HG02981 (cell line): ENCODE results near the gene NTN1.

Experiments used
- ATAC-seq: cut with Tn5 transposase; IDR thresholded peaks from one replicate; pipeline ENCODE4 v1.9.1; 2021; ENCODE audit warnings: mild to moderate bottlenecking, moderate library complexity; ENCODE audit not compliant: unreplicated experiment

Gene NTN1

DNA sequence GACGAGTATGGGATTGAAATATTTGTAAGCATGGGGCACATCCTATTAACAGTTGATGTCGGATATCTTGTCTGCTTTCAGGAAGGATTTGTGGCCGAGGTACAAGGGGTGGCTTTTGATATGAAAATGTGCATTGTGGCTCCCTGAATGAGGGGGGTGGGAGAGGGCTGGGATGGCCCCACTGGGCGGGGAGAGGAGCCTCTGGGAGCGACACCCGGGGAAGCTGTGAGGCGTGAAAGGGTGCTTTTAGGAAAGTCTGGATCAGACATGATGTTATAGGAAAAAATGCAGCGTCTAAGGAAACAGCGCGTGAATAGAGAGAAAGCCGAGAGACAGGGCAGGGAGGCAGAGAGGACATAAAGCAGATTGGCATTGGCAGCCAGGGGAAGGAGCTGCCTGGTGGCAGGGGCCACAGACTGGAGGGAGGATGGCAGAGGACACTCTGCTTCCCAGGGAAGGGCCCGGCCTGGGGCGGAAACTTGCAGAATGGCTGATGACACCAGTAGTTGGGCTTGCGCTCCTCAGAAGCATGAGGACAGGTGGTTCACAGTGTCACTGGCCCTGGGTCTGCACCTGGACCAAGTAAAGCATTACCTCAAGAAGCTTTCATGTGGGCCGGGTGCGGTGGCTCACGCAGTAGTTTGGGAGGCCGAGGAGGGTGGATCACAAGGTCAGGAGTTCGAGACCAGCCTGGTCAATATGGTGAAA is 95.7 kb downstream of the NTN1 start:
- no peak for ATAC-seq

DNA sequence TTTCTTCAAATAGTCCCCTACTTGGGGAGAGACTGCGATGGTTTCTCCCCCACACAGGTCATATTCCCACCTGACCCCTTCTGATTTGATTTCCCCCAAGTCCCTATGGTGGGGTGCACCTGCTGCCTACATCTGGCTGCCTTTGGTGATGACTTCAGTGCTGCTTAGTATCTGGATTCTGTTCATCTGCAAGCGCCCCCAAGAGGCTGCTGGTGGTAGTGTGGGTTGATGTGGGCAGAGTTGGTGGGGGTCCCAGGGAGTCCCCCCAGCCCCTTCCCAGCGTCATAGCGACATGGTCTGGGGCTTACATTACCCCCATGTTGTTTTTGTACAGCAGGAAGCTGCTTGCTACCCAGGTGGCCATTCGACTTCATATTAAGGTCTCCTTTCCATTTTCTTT is 99.2 kb downstream of the NTN1 start:
- no peak for ATAC-seq

DNA sequence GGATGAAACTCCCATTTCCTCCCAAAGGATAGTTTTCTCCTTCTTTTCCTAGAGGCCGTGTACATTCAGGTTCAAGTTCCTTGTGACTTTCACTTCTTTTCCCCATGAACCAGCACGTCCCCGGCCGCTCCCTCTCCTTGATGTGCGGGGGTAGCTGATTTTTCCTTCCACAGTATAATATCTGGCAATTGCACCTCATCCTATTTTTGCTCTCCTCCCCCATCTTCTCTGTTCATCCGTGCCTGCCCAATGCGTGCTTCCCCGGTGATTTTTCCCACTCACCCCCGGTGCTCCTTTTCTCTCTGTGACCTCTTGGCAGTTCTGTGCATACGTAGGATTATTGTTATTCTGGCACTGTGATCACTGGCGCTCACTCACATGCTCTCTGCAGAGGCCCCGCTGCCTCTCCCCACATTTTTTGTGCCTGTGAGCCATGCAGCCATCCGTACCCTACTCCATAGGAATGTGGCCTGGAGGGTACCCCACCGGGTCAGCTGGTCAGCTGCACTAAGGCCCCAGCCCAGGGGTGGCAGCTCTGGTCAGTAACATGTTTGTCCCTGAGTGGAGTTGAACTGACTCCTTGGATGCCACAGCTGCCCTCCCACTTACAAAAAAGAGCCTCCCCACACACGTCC is 100.0 kb downstream of the NTN1 start:
- ATAC-seq = no peak

DNA sequence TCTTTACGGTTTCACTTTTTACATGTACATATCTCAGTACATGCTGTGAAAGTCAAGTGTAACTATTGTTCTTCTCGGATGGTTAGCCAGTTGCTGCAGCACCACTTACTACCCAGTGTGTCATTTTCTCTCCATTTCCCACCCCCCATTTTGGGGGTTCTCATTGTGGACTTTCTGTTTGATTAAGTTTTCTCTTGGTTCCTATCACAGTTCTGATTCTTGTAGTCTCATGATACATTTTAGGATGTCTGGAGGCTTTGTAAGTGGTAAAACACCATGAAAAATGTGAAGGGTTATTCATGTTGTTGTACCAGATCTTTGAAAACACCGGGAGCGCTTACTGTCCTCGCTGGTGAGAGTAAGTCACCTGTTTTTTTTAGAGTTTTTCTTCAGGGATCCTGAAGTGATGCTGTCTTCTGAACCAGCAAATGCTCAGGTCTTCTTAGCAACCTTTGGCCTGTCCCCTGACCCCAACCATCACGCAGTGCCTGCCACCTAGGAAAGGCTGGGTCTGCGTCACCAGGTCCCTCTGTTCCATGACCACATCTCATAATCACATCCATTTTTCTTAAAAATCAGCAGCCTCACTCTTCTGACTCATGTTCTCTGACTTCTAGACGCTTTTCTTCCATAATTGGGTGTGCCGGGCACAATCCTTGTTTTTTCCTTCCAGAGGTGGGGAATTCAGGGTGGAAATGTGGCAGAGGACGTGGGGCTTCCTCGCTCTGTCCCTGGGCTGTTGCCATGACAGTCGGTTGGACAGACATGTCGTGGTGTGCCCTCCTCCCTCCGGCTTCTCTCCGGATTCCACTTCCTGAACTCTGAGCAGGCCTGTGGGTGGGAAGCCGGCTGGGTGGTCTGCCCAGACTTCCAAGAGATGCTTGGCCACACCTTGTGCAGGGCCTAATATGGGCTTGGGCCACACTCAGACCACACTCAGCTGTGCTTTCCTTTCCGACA is 102.6 kb downstream of the NTN1 start:
- ATAC-seq = no peak

DNA sequence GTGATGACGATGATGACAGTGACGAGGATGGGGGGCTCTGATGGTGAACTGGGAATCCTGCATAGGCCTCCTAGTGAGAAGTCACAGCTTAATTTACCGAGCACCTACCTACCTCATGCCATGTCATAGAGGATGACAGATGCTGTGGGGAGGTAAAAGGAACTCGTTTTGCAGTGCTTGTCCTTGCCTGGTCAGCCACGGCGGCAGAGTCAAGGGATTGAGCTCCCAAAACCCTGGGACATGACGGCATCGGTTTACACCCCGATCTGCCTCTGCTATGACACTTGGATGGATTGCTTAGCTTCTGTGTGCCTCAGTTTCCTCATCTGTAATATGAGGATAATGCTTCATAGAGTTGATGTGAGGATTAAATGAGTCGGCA is 103.2 kb downstream of the NTN1 start:
- no peak for ATAC-seq

DNA sequence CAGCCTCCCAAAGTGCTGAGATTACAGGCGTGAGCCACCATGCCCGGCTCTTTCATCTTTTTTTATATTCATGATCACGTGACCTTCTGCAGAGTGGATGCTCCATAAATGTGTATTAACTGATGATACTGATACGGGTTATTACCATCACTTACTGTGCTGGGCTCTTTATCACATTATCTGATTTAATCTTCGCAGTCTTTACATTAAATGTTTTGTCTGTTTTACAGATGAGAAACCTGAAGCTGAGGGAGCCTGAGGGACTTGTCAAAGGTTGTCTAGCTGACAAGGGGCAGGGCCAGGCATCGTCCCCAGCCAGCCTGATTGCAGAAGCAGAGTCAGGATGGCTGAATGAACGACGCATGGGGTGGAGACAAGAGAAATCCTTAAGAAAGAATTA is 104.4 kb downstream of the NTN1 start:
- ATAC-seq = no peak

DNA sequence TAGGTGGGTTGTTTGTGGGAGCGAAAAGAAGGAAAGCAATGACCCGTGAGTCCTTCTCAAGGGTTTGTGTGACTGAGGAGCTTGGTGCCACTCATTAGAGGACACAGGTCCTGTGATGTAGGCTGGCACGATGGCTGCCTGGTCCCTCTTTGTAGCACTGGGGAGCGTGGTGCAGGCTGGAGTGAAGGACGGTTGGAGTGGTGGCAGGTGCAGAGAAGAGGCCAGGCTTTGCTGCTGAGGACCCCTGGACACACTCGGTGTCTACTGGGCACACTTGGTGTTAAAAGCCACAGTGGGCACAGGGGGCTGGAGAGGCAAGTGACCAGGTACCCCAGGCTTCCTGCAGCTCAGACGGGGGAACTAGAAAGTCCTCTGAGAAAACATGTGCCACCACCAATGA is 106.0 kb downstream of the NTN1 start:
- ATAC-seq = no peak

DNA sequence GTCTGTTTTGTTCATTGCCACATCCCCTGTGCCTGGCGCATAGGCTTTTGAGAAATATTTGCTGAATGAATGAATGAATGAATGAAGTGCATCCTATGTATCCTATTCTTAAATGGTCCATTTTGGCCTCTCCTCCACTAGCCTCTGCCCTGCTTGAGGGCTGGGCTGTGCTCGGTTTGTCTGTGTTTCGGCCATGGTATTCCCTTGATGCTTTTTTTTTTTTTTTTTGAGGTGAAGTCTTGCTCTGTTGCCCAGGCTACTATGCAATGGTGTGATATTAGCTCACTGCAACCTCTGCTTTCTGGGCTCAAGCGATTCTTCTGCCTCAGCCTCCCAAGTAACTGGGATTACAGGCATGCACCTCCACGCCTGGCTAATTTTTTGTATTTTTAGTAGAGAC is 110.1 kb downstream of the NTN1 start:
- ATAC-seq = no peak

DNA sequence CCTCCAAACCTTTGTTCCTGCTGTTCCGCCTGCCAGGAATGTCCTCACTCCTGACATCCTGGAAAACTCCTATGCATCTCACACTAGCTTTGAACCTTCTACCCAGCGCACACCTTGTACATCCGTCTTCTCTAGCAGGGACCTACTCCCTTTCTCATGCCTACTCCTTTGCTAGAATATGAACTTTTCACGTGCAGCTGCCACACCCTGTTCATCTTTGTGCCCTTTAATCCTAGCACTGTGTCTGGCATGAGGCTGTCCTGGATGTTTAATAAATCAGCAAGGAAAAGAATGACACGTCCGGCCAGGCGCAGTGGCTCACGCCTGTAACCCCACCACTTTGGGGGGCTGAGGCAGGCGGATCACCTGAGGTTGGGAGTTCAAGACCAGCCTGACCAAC is 111.0 kb downstream of the NTN1 start:
- ATAC-seq = no peak

DNA sequence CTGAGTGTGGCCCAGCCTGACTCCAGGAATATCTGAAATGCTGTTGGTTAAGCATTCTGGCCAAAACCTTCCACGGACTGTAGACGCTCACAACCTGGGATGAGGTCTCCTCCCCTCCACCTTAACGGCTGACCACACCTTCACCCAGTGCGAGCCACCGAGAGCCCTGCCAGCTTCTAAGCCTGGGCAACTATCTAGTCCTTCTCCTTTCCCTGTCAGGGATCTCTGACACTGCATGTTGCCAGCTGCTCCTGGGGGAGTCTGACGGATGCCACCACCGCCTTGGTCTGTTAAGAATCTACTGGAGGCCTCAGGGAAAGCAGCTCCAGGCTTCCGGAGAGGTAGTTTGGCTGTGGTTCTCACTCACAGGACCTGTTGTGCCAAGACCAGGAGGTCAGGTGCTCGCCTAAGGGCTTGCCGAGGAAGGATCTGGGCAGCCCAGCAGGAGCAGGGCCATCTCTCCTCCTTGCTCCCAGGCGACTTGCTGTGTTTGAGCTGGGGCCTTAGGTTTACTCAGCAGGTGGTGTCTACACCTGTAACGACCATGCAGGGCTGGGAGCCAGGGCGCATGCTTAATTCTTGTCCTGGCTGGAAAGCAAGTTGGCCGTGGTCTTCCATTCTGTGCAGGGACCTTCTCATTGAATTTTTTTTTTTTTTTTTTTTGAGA is 111.8 kb downstream of the NTN1 start:
- no peak for ATAC-seq

DNA sequence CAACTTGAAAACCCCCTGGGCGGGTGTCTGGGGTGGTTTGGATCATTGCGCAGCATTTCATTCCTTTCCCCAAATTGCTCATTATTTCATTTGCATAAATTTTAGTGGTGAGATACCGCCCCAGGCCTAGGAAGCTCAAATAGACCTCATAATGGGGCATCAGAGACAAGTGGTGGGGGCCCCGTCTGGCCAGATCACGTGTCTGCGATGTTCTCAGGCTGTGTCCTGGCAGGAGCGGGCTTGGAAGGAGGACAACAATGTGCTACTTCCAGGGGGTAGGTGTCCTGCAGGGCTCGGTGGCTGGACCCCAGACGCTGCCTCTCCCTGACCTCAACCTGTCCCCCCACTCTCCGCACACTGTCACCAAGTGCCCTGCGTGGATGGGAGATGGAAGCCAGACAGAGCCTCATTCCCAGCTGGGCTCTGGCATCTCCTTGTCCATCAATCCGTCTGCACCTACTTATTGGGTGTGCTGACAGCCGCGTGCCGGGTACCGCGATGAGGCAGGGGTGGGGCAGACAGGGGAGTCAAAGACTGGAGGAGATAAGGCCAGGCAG is 116.9 kb downstream of the NTN1 start:
- ATAC-seq = no peak

DNA sequence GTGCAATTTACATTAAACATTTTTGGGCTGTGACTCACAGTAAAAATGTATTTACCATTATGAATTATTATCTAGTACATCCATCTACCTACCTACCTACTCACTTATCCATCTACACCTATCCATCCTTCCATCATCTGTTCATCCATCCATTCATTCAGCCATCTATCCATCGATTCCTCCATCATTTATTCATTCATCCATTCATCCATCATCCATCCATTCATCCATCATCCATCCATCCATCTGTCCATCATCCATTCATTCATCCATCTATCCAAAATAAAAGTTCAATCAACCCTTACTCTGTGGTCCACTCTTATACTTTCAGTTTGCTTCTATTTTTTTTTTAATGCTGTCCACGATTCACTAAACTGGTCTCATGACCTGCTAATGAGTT is 118.4 kb downstream of the NTN1 start:
- no peak for ATAC-seq

DNA sequence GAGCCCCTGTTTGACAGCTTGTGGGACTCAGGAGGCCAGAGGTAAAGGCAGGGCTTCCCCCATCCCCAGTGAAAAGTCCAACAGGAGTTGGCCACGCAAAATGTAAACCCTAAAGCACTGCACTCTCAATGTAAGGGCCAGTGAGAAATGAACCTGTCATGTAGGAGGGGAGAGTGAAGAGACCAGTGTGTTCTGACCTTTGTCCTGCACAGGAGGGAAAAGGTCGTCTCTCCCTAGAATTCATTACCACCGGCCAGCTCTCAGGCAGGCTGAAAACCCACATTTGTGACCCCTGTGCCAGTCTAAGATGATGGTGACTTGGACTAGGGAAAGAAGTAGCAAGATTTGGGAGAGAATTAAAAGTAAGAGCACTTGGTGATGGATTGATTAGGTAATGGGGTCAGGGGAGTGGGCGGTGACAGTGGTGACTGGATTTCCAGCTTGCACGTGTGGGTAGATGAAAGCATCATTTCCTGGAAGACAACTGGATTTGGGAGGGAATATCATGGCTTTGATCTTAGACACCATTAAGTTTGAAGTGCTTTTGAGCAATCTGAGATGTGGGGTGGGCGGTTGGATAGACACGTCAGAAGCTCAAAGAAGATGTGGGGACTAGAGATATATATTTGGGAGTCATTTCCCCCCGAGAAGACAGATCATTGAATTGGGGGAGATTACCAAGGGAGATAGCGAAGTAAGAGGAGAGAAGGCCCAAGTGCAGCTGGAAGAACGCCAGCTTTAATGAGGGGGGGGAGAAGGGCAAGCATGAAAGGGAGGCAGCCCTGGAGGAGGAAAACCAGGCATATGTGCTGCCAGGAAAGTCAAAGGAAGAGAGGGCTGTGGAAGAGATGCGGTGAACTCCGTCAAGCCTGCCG is 119.5 kb downstream of the NTN1 start:
- no peak for ATAC-seq

DNA sequence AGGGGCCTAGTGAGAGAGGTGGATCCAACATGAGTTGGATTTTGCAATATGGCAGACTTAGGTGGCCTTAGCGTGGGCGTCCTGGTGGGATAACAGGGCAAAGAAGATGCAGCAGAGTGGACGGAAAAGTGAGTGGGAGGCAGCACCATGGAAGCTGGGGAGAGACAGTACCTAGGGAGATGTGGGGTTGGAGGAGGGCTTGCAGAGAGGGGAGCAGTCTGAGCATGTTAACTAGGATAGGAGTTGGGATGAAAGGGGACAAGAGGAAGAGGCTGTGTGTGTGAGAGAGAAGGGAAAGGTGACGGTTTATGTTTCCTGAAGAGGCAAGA is 120.1 kb downstream of the NTN1 start:
- ATAC-seq = no peak

DNA sequence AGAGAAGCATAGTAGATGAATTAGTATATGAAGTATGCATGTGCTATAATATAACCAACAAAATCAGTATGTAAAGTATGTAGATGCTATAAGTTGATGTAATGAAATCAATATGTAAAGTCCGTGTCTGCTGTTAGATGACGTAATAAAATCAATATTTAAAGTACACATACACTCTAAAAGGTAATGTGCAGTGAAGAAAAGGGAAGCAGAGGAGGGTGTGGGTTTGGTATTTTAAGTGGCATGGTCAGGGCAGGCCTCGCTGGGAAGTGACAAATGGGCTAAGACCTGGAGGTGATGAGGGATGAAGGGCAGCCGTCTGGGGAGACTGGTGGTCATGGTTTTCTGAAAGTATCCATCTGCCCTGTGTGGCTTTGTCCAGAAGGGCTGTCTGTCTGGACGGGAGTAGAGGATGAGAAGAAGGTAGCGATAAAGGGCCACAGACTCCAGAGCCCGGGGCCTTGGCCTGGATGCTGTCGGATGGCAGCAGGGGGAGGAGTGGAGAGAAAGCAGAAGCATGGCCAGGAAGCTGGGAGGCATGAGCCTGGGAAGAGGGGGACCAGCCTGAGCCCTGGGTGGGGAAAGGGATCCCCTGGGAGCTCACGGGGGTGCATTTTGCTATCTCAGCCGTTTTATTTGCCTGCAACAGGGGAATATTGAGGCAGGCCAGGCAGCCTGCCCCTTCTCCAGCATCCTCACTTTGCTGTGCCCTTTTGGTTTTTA is 121.6 kb downstream of the NTN1 start:
- no peak for ATAC-seq

DNA sequence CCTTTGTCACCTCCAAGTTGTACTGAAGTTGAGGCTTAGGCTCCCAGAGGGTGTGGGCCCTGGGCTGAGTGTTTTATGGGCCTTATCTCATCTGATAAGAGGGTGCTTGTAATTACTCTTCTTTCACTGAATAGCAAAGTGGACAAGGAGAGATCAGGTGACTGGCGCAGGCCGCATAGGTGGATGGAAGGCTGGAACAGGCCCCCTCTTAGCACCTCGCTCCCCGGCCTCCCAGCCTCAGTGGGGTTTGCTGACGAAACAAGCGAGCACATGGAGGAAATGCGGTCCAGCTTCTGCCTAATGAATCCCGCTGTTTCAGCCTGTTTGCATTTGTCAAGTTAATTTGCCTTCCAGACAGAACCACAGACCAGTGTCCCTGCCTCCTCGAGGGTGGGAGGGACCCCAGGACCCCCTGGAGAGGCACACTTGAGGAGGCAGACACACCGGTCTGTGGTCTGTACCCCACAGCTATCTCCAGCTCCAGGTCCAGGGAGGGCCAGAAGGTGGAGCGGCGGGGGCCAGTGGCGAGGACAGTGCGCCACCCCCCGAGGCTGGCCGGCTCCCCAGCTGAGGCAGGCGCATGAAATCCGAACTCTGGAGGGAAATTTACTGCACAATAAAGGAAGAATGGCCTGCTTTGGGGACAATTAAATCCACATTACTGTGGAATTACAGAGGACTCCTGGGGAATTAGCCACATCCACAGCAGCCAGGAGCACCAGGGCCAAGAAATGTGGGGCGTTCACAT is 123.4 kb downstream of the NTN1 start:
- no peak for ATAC-seq

DNA sequence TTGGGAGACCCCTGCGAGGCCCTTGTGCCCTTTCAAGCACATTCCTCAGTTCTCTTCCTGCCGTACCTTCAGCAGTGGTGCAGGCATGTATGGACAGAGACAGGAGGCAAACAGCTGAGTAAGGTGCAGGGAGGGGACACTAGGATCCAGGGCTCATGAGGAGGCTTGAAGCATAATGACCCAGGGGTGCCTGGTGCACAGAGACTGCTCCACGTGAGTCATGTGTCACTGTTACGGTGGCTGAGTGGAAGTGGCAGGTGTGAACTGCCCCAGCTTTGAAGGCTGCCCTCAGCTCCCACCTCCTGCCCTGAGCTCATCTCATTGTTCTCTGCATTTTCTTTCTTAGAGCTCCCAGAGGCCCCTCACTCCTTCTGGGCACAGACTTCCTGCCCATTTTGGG is 124.8 kb downstream of the NTN1 start:
- ATAC-seq = no peak

DNA sequence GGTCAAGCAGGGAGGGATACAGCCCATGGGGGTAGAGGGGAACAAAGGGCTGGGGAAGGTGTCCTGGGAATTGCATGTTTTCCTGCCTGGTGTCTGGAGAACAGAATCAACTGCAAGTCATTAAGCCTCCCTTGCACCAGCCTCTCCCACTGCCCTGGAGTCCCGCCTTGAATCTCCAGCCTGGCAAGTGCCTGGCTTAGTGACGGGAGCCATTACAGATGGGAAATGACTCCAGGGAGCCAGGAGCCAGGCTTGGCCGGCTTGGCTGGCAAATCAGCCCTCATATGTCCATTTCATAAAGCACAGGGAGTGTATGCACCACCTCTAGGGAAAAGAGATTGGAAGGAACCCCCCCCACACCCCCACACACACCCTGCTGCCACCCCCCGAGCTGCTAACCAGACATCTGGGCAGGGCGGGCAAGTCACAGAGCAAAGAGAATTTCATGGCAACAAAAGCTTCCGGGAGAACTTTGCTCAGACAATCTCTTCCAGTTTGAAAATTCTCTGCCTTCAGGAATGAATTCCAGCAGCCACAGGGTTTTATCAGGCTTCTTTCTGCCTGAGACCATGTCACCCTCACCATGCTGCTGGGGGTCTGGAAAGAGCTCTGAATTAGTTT is 127.7 kb downstream of the NTN1 start:
- no peak for ATAC-seq
